Measurements from ENCODE around the gene PTGER1. TPM values are rescaled to one million over a fixed set of nuclear protein-coding genes. Genes with fewer than 3 reads are reported as not detected.

Gene PTGER1
- total RNA-seq, 1 donor, result 1.9 TPM

GRCh38 chr19:14492756-14493337, 17.7 kb upstream of the PTGER1 start:
- H3K4me3 ChIP-seq (ENCODE audit: low read depth, low read length), result no peak overlapping the region
- DNase-seq (ENCODE audit: low read depth), result no peak
- TF ChIP-seq CTCF (IDR thresholded peaks at IDR 0.05; ENCODE audit: insufficient read depth, low read length), result no peak

GRCh38 chr19:14487370-14488125, 12.4 kb upstream of the PTGER1 start:
- no peak overlapping the region for H3K4me3 ChIP-seq (ENCODE audit: low read depth, low read length)
- TF ChIP-seq CTCF (IDR thresholded peaks at IDR 0.05; ENCODE audit: insufficient read depth, low read length), result no peak
- DNase-seq (ENCODE audit: low read depth), result no peak

GRCh38 chr19:14482172-14482941, 7.2 kb upstream of the PTGER1 start:
- H3K4me3 ChIP-seq (ENCODE audit: low read depth, low read length), result no peak overlapping the region
- no peak for DNase-seq (ENCODE audit: low read depth)
- no peak for TF ChIP-seq CTCF (IDR thresholded peaks at IDR 0.05; ENCODE audit: insufficient read depth, low read length)

GRCh38 chr19:14480700-14481079, 5.5 kb upstream of the PTGER1 start:
- no peak overlapping the region for H3K4me3 ChIP-seq (ENCODE audit: low read depth, low read length)
- DNase-seq (ENCODE audit: low read depth), result no peak
- TF ChIP-seq CTCF (IDR thresholded peaks at IDR 0.05; ENCODE audit: insufficient read depth, low read length), result no peak

- DNase-seq (ENCODE audit: low read depth), result no peak
- H3K4me3 ChIP-seq (ENCODE audit: low read depth, low read length), result no peak overlapping the region
- peak; percentile 77 for TF ChIP-seq CTCF (IDR thresholded peaks at IDR 0.05; ENCODE audit: insufficient read depth, low read length)
Observed at GRCh38 chr19:14479975-14480699, 5.0 kb upstream of the PTGER1 start.

GRCh38 chr19:14479309-14479974, 4.3 kb upstream of the PTGER1 start:
- no peak overlapping the region for H3K4me3 ChIP-seq (ENCODE audit: low read depth, low read length)
- DNase-seq (ENCODE audit: low read depth), result no peak
- TF ChIP-seq CTCF (IDR thresholded peaks at IDR 0.05; ENCODE audit: insufficient read depth, low read length), result no peak
